Subcutaneous abdominal adipose tissue (tissue), 5 donors: ENCODE results near the gene PCDHAC1.

Experiments used
- H3K27ac ChIP-seq: one replicate; pipeline ENCODE4 v1.7.0; 2013; ENCODE audit warnings: low read depth, mild to moderate bottlenecking, inconsistent platforms, low read length, moderate library complexity
- H3K27me3 ChIP-seq, 5 donors: one replicate each; pipeline ENCODE4 v1.7.0; 2013; ENCODE audit warnings: low read length in 5 of 5, inconsistent platforms in 1 of 5; ENCODE audit not compliant: control insufficient read depth in 5 of 5, insufficient read depth in 4 of 5
- H3K36me3 ChIP-seq, 5 donors: one replicate each; pipeline ENCODE4 v1.7.0; 2013; ENCODE audit warnings: low read length in 5 of 5; ENCODE audit not compliant: control insufficient read depth in 5 of 5, insufficient read depth in 5 of 5
- H3K4me1 ChIP-seq, 5 donors: one replicate each; pipeline ENCODE4 v1.7.0; 2013; ENCODE audit warnings: low read length in 5 of 5, mild to moderate bottlenecking in 3 of 5, moderate library complexity in 1 of 5; ENCODE audit not compliant: control insufficient read depth in 5 of 5, insufficient read depth in 5 of 5
- H3K4me3 ChIP-seq, 5 donors: one replicate each; pipeline ENCODE4 v1.7.0; 2013; ENCODE audit warnings: low read length in 5 of 5, low read depth in 1 of 5
- H3K9ac ChIP-seq, 5 donors: one replicate each; pipeline ENCODE4 v1.7.0; 2013; ENCODE audit warnings: low read length in 5 of 5, mild to moderate bottlenecking in 4 of 5, moderate library complexity in 3 of 5
- H3K9me3 ChIP-seq, 5 donors: one replicate each; pipeline ENCODE4 v1.7.0; 2013; ENCODE audit warnings: low read length in 5 of 5; ENCODE audit not compliant: control insufficient read depth in 5 of 5
- donor health status: healthy.
- donor health status: healthy.
- donor health status: healthy.
- donor health status: healthy.
- donor health status: healthy.

PCDHAC1 gene

DNA sequence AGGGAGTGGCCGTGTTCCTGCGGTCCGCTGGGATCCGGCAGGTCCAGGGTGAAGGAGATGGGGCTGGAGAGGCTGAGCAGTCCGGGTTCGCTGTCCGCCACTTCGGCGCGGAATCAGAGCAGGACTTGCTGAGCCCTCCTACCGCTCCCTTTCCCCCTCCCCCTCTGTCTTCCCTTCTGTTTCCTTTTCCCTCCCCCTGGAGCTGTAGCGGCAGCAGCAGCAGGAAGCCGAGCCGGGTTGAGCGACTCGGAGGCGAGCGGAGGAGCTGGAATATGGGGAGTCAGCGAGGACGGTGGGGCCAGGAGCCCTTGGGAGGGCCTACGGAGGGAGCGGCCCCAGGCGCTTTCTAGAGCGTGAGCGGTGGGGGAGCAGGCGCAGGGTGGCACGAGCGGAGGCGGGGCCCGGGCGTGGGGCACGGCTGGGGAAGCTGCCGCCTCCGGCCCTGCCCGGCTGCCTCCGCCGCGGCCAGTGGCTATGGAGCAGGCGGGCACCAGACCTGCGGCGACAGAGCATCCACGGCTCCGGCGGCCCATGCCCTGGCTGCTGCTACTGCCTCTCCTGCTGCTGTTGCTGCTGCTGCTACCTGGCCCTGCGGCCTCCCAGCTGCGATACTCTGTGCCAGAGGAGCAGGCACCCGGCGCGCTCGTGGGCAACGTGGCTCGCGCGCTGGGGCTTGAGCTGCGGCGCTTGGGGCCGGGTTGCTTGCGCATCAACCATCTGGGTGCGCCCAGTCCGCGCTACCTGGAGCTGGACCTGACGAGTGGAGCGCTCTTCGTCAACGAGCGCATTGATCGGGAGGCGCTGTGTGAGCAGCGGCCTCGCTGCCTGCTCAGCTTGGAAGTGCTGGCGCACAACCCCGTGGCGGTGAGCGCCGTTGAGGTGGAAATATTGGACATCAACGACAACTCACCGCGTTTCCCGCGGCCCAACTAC lies 40.5 kb downstream of the PCDHAC1 start, which contains the start of gene PCDHAC2:
Gene PCDHAC2 (plus strand): TSS at position 184 of the 933 bp plus-strand sequence. CDS start 291 bp downstream, at position 475.
- no peak within 1 kb of the TSS for H3K27ac ChIP-seq
- peak within 1 kb of the TSS in 4 of 5 donors; percentile 10 to 65 (median 40) for H3K9ac ChIP-seq

DNA sequence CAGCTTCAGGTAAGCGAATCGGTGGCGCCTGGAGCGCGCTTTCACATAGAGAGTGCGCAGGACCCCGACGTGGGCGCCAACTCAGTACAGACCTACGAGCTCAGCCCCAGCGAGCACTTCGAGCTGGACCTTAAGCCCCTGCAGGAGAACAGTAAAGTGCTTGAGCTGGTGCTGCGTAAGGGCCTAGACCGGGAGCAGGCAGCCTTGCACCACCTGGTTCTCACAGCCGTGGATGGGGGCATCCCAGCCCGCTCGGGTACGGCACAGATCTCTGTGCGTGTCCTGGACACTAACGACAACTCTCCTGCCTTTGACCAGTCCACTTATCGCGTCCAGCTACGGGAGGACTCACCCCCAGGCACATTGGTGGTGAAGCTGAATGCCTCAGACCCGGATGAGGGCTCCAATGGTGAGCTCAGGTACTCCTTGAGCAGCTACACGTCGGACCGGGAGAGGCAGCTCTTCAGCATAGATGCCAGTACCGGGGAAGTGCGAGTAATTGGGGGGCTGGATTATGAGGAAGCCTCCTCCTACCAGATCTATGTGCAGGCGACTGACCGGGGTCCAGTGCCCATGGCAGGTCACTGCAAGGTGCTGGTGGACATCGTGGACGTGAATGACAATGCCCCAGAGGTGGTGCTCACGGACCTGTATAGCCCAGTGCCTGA lies 41.3 kb downstream of the PCDHAC1 start:
- Histone ChIP-seq H3K36me3 (no peaks in the 10 kb centered on the region), H3K9me3 (no peaks in the 10 kb centered on the region), H3K4me3 (peak overlapping the region in 4 of 5 donors; percentile 66 to 79 (median 74)), H3K4me1 (peaks cover 3 to 19% (median 18%) of the 10 kb centered on the region in 5 donors), H3K27ac (no peak overlapping the region), H3K9ac (no peak overlapping the region), H3K27me3 (peaks cover 8 to 22% (median 15%) of the 10 kb centered on the region in 5 donors)

More for the DNA sequence above, 40.5 kb downstream of the PCDHAC1 start, which contains the start of gene PCDHAC2:
- peaks cover 8 to 22% (median 15%) of the 10 kb centered on the region in 5 donors for H3K27me3 ChIP-seq
- H3K4me3 ChIP-seq, result peak within 1 kb of the TSS; percentile 59 to 79 (median 69)
- H3K4me1 ChIP-seq, result peaks cover 3 to 19% (median 18%) of the 10 kb centered on the region in 5 donors
- H3K36me3 ChIP-seq, result no peaks in the 10 kb centered on the region
- H3K9me3 ChIP-seq, result no peaks in the 10 kb centered on the region

DNA sequence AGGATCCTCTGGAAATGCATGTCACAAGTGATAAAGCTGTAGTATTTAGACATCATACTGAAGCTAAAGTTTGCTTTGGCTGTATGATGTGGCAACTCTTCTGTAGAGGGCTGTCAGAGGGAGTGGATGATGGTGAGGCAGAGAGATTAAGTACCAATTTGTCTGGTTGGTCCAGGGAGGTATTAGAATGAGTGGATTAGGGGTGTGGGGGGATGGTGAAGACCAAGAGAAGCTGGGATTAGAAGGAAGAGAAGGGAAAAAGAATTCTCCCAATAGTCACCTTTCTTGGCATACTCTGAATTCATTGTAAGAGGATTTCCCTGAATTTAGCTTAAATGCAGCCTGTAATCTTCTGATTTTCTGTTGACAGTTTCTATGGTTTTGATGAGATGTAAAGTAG lies 43.8 kb downstream of the PCDHAC1 start:
- Histone ChIP-seq H3K27ac (no peak overlapping the region), H3K9me3 (no peaks in the 10 kb centered on the region), H3K4me1 (peaks cover 3 to 19% (median 18%) of the 10 kb centered on the region in 5 donors), H3K9ac (no peak overlapping the region), H3K4me3 (no peak overlapping the region), H3K27me3 (peaks cover 8 to 22% (median 15%) of the 10 kb centered on the region in 5 donors), H3K36me3 (no peaks in the 10 kb centered on the region)

- Histone ChIP-seq H3K27me3 (no peaks in the 10 kb centered on the region), H3K4me3 (no peak overlapping the region), H3K9ac (no peak overlapping the region), H3K27ac (no peak overlapping the region), H3K36me3 (no peaks in the 10 kb centered on the region), H3K9me3 (no peaks in the 10 kb centered on the region), H3K4me1 (peaks cover 0 to 22% (median 19%) of the 10 kb centered on the region in 5 donors)
Observed at GRCh38 chr5:140973550-140973949, 47.5 kb downstream of the PCDHAC1 start.

DNA sequence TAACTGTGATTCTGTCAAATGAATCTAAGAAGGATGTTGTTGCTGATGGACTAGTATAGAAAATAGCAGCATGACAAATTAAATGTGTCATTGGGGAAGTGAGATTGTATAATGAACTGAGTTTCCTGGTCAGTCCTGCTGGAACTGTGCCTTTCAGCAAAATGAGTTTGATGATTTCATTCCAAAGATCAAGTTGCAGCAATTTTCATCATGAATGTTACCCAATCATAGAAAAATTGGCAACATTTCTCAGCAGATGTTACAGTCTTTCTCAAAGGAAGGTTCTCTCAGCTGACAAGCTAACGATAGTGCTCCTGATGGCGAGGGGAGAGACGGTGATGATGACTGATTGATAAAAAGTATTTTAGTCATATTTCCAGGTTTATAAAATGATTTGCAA lies 50.9 kb downstream of the PCDHAC1 start:
- Histone ChIP-seq H3K27me3 (no peaks in the 10 kb centered on the region), H3K27ac (no peak overlapping the region), H3K4me3 (no peak overlapping the region), H3K9ac (no peak overlapping the region), H3K9me3 (no peaks in the 10 kb centered on the region), H3K36me3 (no peaks in the 10 kb centered on the region), H3K4me1 (peaks cover 0 to 26% (median 23%) of the 10 kb centered on the region in 5 donors)

DNA sequence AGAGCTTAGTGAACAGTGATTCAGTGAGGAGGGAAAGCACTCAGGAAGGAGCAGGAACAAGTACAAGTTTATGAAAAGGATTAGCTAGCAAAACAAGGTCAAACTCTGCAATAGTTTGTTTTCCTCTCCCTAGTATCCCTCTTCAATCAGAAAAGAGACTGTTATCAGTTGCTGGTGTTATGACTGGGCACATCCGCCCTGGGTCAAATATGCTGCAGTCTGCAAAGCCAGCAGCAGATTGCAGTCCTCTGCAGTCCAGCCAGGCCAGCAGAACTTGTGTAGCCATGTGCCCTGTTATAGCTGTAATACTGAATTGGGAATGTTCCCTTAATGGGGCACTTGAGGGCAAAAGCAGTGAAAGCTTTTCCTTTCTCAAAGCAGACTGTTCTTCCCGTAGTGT lies 52.2 kb downstream of the PCDHAC1 start:
- Histone ChIP-seq H3K36me3 (no peaks in the 10 kb centered on the region), H3K27me3 (no peaks in the 10 kb centered on the region), H3K4me3 (no peak overlapping the region), H3K4me1 (peaks cover 0 to 27% (median 23%) of the 10 kb centered on the region in 5 donors), H3K9ac (no peak overlapping the region), H3K9me3 (no peaks in the 10 kb centered on the region), H3K27ac (no peak overlapping the region)

DNA sequence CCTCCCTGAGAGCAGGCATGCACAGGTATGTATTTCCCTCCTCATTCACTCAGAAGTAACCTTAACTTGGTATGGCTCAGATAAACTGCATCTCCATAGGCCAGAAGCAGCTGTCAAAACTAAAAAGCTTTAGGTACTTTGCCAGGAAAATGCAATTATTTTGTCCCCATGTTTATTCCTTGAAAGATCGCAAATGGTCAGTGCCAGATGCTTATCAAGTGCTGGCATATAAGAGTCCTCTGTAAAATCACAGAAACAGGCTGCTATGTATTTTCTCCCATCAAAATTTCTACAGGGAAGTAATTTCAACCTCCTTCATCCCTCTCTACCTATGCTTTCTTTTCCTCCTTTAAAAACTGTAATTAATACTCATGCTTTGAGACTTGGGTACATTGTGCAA lies 52.9 kb downstream of the PCDHAC1 start:
- no peaks in the 10 kb centered on the region for H3K36me3 ChIP-seq
- H3K4me1 ChIP-seq, result peaks cover 0 to 32% (median 23%) of the 10 kb centered on the region in 5 donors
- no peaks in the 10 kb centered on the region for H3K9me3 ChIP-seq
- no peak overlapping the region for H3K4me3 ChIP-seq
- no peak overlapping the region for H3K9ac ChIP-seq
- H3K27me3 ChIP-seq, result no peaks in the 10 kb centered on the region
- H3K27ac ChIP-seq, result no peak overlapping the region
